Measurements from ENCODE around the gene BEST2. TPM values are rescaled to one million over a fixed set of nuclear protein-coding genes. Genes with fewer than 3 reads are reported as not detected.
"Not testable (repeated sequence)": the region's sequence is repeated elsewhere in the genome, so short reads cannot be mapped to it uniquely, and the experiment has no call there.

The BEST2 gene
- total RNA-seq, 2 experiments from 2014 or later: not detected

DNA sequence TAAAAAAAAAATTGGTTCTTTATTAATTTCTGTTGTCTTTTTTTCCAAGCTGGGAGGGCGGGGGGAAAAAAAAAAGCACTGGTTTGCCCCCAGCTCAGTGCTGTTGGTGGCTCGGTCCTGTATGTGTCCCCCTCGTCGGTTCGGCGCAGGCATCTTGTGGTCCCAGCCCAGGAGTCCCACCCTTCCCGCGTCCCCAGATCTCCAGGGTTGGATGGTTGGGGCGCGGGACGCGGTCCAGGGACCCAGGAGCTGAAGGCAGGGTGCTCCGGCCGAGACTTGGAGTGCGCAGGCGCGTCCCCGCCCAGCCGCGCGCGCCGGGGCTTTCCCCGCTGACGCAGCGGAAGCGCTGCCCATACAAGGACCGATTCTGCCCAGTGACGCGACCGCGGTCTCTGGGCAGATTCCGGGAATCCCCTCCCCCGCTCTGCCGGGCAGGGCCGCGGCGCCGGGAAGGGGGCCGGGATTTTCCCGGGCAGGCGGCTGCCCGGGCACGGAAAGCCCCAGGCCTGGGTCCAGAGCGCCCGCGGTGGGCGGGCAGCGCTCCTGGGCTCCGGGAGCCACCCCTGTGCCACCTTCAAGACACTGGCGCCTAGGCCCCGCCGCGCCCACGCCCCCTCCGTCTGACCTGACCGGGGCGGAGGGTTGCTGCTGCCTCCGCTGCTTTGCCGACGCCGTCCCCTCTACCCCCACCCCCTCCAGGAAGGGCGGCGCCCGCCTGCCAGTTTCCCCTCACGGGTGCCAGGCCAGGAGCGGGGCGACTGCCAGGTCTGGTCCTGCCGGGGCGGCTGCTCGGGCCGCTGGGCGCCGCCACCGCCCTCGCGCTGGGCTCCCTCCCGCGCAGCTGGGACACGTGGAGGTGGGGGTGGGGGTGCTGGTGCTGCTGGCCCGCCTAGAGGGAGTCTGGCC lies 42.0 kb downstream of the BEST2 start:
- no peaks in the 10 kb centered on the region for H3K9me3 Mint-ChIP-seq (ENCODE audit: low read depth)
- H3K36me3 Mint-ChIP-seq: peaks cover 8% of the 10 kb centered on the region
- H3K4me3 Mint-ChIP-seq: peak overlapping the region; percentile 93
- H3K4me1 Mint-ChIP-seq: peaks cover 36% of the 10 kb centered on the region
- CTCF ChIA-PET: interaction anchor here (0.6 to 18.0 kb wide), 5 partner anchors 24 to 781 kb away, joined by 3 to 1017 read pairs (median 3); partner anchors contain the start of gene HOOK2
- peak; percentile 25 for ATAC-seq
- no peaks in the 10 kb centered on the region for H3K27me3 Mint-ChIP-seq
- peak; percentile 93 for DNase-seq
- H3K27ac Mint-ChIP-seq: peak overlapping the region; percentile 95

- Mint-ChIP-seq H3K27me3 (no peaks in the 10 kb centered on the region), H3K36me3 (peaks cover 8% of the 10 kb centered on the region), H3K4me3 (peak overlapping the region; percentile 64), H3K27ac (peak overlapping the region; percentile 82), H3K4me1 (peaks cover 33% of the 10 kb centered on the region), H3K9me3 (ENCODE audit: low read depth) (no peaks in the 10 kb centered on the region)
- DNase-seq (no peak), ATAC-seq (no peak)
- CTCF ChIA-PET: interaction anchor here (0.6 to 18.0 kb wide), 7 partner anchors 9 to 782 kb away, joined by 3 to 1017 read pairs (median 3); partner anchors contain the start of genes GET3 and HOOK2
Measured at GRCh38 chr19:12794196-12794941, 42.8 kb downstream of the BEST2 start.

GRCh38 chr19:12794971-12795381 lies 43.4 kb downstream of the BEST2 start:
- Mint-ChIP-seq H3K36me3 (peaks cover 11% of the 10 kb centered on the region), H3K4me1 (peaks cover 35% of the 10 kb centered on the region), H3K9me3 (ENCODE audit: low read depth) (no peaks in the 10 kb centered on the region), H3K4me3 (peak overlapping the region; percentile 64), H3K27me3 (no peaks in the 10 kb centered on the region), H3K27ac (peak overlapping the region; percentile 82)
- CTCF ChIA-PET: interaction anchor here (0.6 to 18.0 kb wide), 10 partner anchors 9 to 357 kb away, joined by 3 to 1017 read pairs (median 3); partner anchors contain the start of genes GET3 and HOOK2
- no peak for DNase-seq
- ATAC-seq: no peak

GRCh38 chr19:12796146-12797071 lies 44.8 kb downstream of the BEST2 start:
- Mint-ChIP-seq H3K36me3 (peaks cover 11% of the 10 kb centered on the region), H3K4me1 (peaks cover 35% of the 10 kb centered on the region), H3K27ac (peak overlapping the region; percentile 81), H3K4me3 (peak overlapping the region; percentile 51), H3K9me3 (ENCODE audit: low read depth) (no peaks in the 10 kb centered on the region), H3K27me3 (no peaks in the 10 kb centered on the region)
- CTCF ChIA-PET: interaction anchor here (0.7 to 18.0 kb wide), 33 partner anchors 9 to 1067 kb away, joined by 3 to 1017 read pairs (median 4); partner anchors contain the start of genes FBXW9, GET3, HOOK2 and KLF1
- peak; percentile 82 for DNase-seq
- no peak for ATAC-seq

DNA sequence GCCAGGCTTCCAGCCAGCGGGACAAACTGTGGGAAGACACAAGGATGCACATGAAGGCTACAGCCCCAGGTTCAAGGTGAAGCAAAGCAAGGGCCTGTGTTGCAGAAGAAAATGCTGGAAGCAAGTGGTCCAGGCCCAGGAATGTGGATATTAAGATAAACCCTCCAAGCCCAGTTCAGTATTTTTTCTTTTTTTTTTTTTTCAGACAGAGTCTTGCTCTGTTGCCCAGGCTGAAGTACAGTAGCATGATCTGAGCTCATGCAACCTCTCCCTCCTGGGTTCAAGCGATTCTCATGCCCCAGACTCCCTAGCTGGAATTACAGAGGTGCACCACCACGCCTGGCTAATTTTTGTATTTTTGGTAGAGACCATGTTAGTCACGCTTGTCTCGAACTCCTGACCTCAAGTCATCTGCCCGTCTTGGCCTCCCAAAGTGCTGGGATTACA lies 45.6 kb downstream of the BEST2 start:
- H3K36me3 Mint-ChIP-seq: peaks cover 11% of the 10 kb centered on the region
- no peak for ATAC-seq
- H3K4me3 Mint-ChIP-seq: no peak overlapping the region
- DNase-seq: no peak
- H3K27ac Mint-ChIP-seq: no peak overlapping the region
- no peaks in the 10 kb centered on the region for H3K27me3 Mint-ChIP-seq
- H3K9me3 Mint-ChIP-seq (ENCODE audit: low read depth): no peaks in the 10 kb centered on the region
- CTCF ChIA-PET: interaction anchor here (0.7 to 18.0 kb wide), 12 partner anchors 9 to 83 kb away, joined by 3 to 1017 read pairs (median 6); partner anchors contain the start of genes HOOK2, RNASEH2A and RTBDN
- H3K4me1 Mint-ChIP-seq: peaks cover 36% of the 10 kb centered on the region

- ATAC-seq; H3K36me3 Mint-ChIP-seq; H3K27ac Mint-ChIP-seq; DNase-seq; H3K9me3 Mint-ChIP-seq (ENCODE audit: low read depth); H3K27me3 Mint-ChIP-seq; H3K4me3 Mint-ChIP-seq: not testable (repeated sequence)
- CTCF ChIA-PET: interaction anchor here (0.7 to 18.0 kb wide), 9 partner anchors 9 to 81 kb away, joined by 3 to 1017 read pairs (median 10); partner anchors contain the start of genes HOOK2 and RNASEH2A
- H3K4me1 Mint-ChIP-seq: peaks cover 40% of the 10 kb centered on the region
Measured at GRCh38 chr19:12797607-12798006, 46.0 kb downstream of the BEST2 start.

- ATAC-seq: no peak
- CTCF ChIA-PET: interaction anchor here (1.2 to 18.0 kb wide), 3 partner anchors 30 to 84 kb away, joined by 3 to 1017 read pairs (median 4); partner anchors contain the start of gene HOOK2
- no peak overlapping the region for H3K27ac Mint-ChIP-seq
- no peak for DNase-seq
- peaks cover 5% of the 10 kb centered on the region for H3K36me3 Mint-ChIP-seq
- no peaks in the 10 kb centered on the region for H3K9me3 Mint-ChIP-seq (ENCODE audit: low read depth)
- peaks cover 32% of the 10 kb centered on the region for H3K4me1 Mint-ChIP-seq
- H3K4me3 Mint-ChIP-seq: no peak overlapping the region
- H3K27me3 Mint-ChIP-seq: no peaks in the 10 kb centered on the region
Measured at GRCh38 chr19:12799742-12800465, 48.3 kb downstream of the BEST2 start.

DNA sequence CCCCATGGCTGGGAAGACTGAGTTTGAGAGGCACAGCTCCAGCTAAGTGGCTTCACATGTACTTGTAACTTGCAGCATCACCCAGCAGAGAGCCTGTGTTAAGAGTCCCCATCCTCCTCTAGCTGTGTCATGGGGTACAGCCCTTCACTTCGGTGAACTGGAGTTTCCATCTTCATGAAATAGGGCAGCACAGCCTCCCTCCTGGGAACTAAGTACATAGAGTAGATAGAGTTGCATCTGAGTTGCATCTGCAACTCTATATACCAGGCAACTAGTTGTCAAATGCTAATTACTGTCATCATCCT lies 48.8 kb downstream of the BEST2 start:
- H3K36me3 Mint-ChIP-seq: peaks cover 5% of the 10 kb centered on the region
- no peak for ATAC-seq
- no peak for DNase-seq
- H3K4me1 Mint-ChIP-seq: peaks cover 30% of the 10 kb centered on the region
- H3K9me3 Mint-ChIP-seq (ENCODE audit: low read depth): no peaks in the 10 kb centered on the region
- no peaks in the 10 kb centered on the region for H3K27me3 Mint-ChIP-seq
- CTCF ChIA-PET: interaction anchor here (1.1 to 18.0 kb wide), 4 partner anchors 31 to 84 kb away, joined by 3 to 1017 read pairs (median 4); partner anchors contain the start of gene HOOK2
- peak overlapping the region; percentile 81 for H3K4me3 Mint-ChIP-seq
- peak overlapping the region; percentile 84 for H3K27ac Mint-ChIP-seq

- Mint-ChIP-seq H3K4me1 (peaks cover 28% of the 10 kb centered on the region), H3K9me3 (ENCODE audit: low read depth) (no peaks in the 10 kb centered on the region), H3K27ac (peak overlapping the region; percentile 84), H3K27me3 (no peaks in the 10 kb centered on the region), H3K4me3 (peak overlapping the region; percentile 81), H3K36me3 (peaks cover 5% of the 10 kb centered on the region)
- DNase-seq (no peak), ATAC-seq (peak; percentile 14)
- CTCF ChIA-PET: interaction anchor here (1.1 to 18.0 kb wide), 4 partner anchors 31 to 85 kb away, joined by 3 to 1017 read pairs (median 4); partner anchors contain the start of gene HOOK2
Measured at GRCh38 chr19:12800923-12801465, 49.4 kb downstream of the BEST2 start.

- Mint-ChIP-seq H3K36me3 (peaks cover 5% of the 10 kb centered on the region), H3K4me1 (peaks cover 28% of the 10 kb centered on the region), H3K27ac (peak within 1 kb of the TSS; percentile 84), H3K9me3 (ENCODE audit: low read depth) (no peaks in the 10 kb centered on the region), H3K27me3 (no peaks in the 10 kb centered on the region), H3K4me3 (peak within 1 kb of the TSS; percentile 81)
- DNase-seq (peak; percentile 81), ATAC-seq (peak; percentile 65)
- CTCF ChIA-PET: interaction anchor here (1.0 to 18.0 kb wide), 5 partner anchors 17 to 85 kb away, joined by 3 to 1017 read pairs (median 3); partner anchors contain the start of gene HOOK2
Measured at GRCh38 chr19:12801466-12802266, 50.1 kb downstream of the BEST2 start, which contains the start of the genes PRDX2 and THSD8. Gene PRDX2, minus strand, starts transcription at chr19:12801800. Its CDS starts 539 bp downstream, at chr19:12801261. Gene THSD8, plus strand, starts transcription at chr19:12802069. Its CDS starts 3 bp downstream, at chr19:12802072.

All from activated CD8-positive, alpha-beta memory T cell treated with anti-CD3 and anti-CD28 coated beads, Interleukin-2, amount 10 ng/mL, durations not matched to agents 7 days and 5 days (primary cell).